Activated CD8-positive, alpha-beta memory T cell treated with anti-CD3 and anti-CD28 coated beads, Interleukin-2, amount 10 ng/mL, durations not matched to agents 7 days and 5 days (primary cell): ENCODE data around the gene TRIM44. TPM values are rescaled to one million over a fixed set of nuclear protein-coding genes. Genes with fewer than 3 reads are reported as not detected.

Experiments
- ATAC-seq: fragments of 150-1000 bp; cut with Tn5 transposase; one replicate; pipeline ENCODE4 v1.10.0; 2021; ENCODE audit warnings: moderate library complexity
- CTCF ChIA-PET: fragments of 350-600 bp; sonication (Branson Sonifier 250); formaldehyde crosslinking; loops from one replicate; lab custom pipeline; 2021; ENCODE audit warnings: antibody characterized with exemption; lab: Charles Lee
- DNase-seq: peaks from one replicate; pipeline ENCODE4 v3.0.0-alpha.2; 2020
- H3K27ac Mint-ChIP-seq: one replicate; pipeline ENCODE4 v1.8.0; 2021; ENCODE audit warnings: mild to moderate bottlenecking, mixed read lengths
- H3K27me3 Mint-ChIP-seq: one replicate; pipeline ENCODE4 v1.8.0; 2021; ENCODE audit warnings: mixed read lengths
- H3K36me3 Mint-ChIP-seq: one replicate; pipeline ENCODE4 v1.8.0; 2021; ENCODE audit warnings: mild to moderate bottlenecking, mixed read lengths
- H3K4me1 Mint-ChIP-seq: one replicate; pipeline ENCODE4 v1.8.0; 2021; ENCODE audit warnings: mixed read lengths
- H3K4me3 Mint-ChIP-seq: one replicate; pipeline ENCODE4 v1.8.0; 2021; ENCODE audit warnings: mild to moderate bottlenecking, moderate library complexity, mixed read lengths
- H3K9me3 Mint-ChIP-seq: one replicate; pipeline ENCODE4 v1.8.0; 2022; ENCODE audit warnings: low read depth, mixed read lengths
- total RNA-seq, 2 experiments: library from RNA; stranded (reverse); gene quantifications; one replicate each; pipeline ENCODE4 v1.2.3, GENCODE V29; 2021

TRIM44 gene
- total RNA-seq, 2 experiments from 2014 or later: 23.1 to 24.2 TPM

- no peak for DNase-seq
- no peak for ATAC-seq
- Mint-ChIP-seq H3K4me3 (no peak overlapping the region), H3K36me3 (no peaks in the 10 kb centered on the region), H3K4me1 (peaks cover 4% of the 10 kb centered on the region), H3K27ac (no peak overlapping the region), H3K27me3 (peaks cover 70% of the 10 kb centered on the region), H3K9me3 (no peaks in the 10 kb centered on the region)
- CTCF ChIA-PET: no interaction called here
Observed at GRCh38 chr11:35622070-35622469, 40.5 kb upstream of the TRIM44 start.

DNA sequence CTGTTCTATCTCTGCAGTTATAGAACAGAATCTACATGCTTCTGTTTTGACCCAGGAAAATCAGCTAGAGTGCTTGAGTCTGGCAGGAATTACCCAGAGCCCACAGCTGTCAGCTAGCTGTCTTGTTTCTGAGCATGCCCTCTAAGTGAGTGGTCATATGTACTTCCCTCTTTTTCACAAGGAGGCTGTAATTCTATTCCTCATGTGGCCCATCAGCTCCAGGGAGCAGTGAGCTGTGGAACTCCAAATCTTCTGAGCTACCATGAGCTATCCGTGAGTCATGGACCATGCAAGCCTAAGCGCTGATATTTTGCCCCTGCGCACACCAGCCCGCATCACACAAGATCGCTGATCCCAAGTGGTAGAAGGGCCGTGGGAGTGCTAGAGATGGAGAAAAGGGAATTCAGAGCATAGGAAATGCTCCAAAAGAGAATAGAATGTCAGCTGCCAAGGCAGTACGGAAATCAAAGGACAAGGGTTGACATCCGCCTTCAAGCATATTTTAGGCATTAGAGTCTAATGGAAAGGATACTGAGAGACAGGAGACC is 38.9 kb upstream of the TRIM44 start:
- no peak for DNase-seq
- Mint-ChIP-seq H3K27ac (no peak overlapping the region), H3K27me3 (peaks cover 67% of the 10 kb centered on the region), H3K9me3 (no peaks in the 10 kb centered on the region), H3K4me1 (no peaks in the 10 kb centered on the region), H3K4me3 (no peak overlapping the region), H3K36me3 (no peaks in the 10 kb centered on the region)
- no peak for ATAC-seq
- CTCF ChIA-PET: no interaction called here

DNA sequence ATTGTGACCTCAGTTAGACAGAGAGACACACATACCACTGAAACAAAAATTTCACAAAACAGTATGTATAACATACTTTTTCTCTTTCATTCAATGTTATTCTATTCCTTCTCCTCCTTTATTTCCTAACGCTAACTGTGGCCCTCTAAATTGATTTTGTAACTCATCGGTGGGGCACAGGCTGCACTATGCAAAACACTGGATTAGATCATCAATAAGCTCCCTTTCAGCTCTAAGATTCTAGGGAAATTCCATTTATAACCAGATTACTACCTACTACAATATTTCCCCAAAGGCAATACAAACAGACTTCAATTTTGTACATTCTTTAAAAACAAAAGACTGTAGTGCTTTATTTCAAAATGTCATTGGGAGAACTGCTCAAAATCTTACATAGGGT is 38.3 kb upstream of the TRIM44 start:
- DNase-seq: no peak
- Mint-ChIP-seq H3K4me3 (no peak overlapping the region), H3K4me1 (no peaks in the 10 kb centered on the region), H3K27me3 (peaks cover 71% of the 10 kb centered on the region), H3K27ac (no peak overlapping the region), H3K36me3 (no peaks in the 10 kb centered on the region), H3K9me3 (no peaks in the 10 kb centered on the region)
- CTCF ChIA-PET: no interaction called here
- no peak for ATAC-seq

DNA sequence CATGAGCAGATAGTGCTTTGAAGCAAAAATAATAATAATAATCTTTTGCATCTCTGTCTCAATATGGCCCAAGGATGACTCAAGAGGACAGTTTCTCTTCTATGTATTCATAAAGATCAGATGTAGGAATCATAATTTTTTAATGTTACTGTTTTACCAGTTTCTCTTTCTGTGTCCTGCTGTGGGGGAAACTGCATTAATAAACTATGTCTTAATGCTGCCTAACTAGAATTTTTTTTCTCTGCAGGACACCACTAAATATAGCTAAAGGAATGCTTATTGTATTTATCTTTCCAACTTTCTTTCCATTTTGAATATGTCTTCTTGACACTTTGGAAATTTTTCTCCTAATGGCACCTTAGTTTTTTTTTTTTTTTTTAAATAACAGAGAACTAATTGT is 37.8 kb upstream of the TRIM44 start:
- H3K4me1 Mint-ChIP-seq: no peaks in the 10 kb centered on the region
- H3K9me3 Mint-ChIP-seq: no peaks in the 10 kb centered on the region
- CTCF ChIA-PET: no interaction called here
- DNase-seq (no peak), ATAC-seq (no peak)
- H3K36me3 Mint-ChIP-seq: no peaks in the 10 kb centered on the region
- no peak overlapping the region for H3K27ac Mint-ChIP-seq
- H3K4me3 Mint-ChIP-seq: no peak overlapping the region
- peaks cover 69% of the 10 kb centered on the region for H3K27me3 Mint-ChIP-seq

GRCh38 chr11:35626501-35626900 is 36.1 kb upstream of the TRIM44 start:
- Mint-ChIP-seq H3K27ac (no peak overlapping the region), H3K36me3 (no peaks in the 10 kb centered on the region), H3K4me3 (no peak overlapping the region), H3K4me1 (no peaks in the 10 kb centered on the region), H3K9me3 (no peaks in the 10 kb centered on the region), H3K27me3 (peaks cover 58% of the 10 kb centered on the region)
- DNase-seq: no peak
- CTCF ChIA-PET: no interaction called here
- no peak for ATAC-seq

GRCh38 chr11:35629511-35629910 is 33.1 kb upstream of the TRIM44 start:
- Mint-ChIP-seq H3K4me1 (no peaks in the 10 kb centered on the region), H3K36me3 (no peaks in the 10 kb centered on the region), H3K4me3 (no peak overlapping the region), H3K27me3 (peaks cover 45% of the 10 kb centered on the region), H3K9me3 (no peaks in the 10 kb centered on the region), H3K27ac (no peak overlapping the region)
- CTCF ChIA-PET: interaction anchor here (1.3 kb wide), 1 partner anchor 192 kb away, joined by 4 read pairs; no protein-coding TSS in a partner anchor
- no peak for DNase-seq
- ATAC-seq: no peak

DNA sequence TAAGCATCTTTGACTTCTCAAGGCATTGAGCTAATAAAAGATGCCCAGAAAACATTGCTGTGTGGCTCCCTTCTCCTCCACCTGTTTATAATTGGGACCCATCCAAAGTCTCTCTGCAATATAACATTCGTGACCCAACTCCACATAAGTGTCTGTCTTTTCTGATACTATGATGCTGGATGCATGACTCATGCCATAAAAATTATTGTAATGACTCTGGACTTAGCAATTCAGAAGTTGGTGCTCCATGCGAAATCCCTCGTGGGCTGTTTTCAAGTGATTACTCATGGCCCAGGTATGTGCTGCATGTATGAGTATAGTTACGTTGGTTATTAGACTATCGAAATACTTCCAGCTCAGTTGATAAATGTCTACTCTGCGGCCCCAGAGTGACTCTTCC is 32.7 kb upstream of the TRIM44 start:
- Mint-ChIP-seq H3K4me1 (no peaks in the 10 kb centered on the region), H3K36me3 (no peaks in the 10 kb centered on the region), H3K27me3 (peaks cover 45% of the 10 kb centered on the region), H3K27ac (no peak overlapping the region), H3K4me3 (no peak overlapping the region), H3K9me3 (no peaks in the 10 kb centered on the region)
- ATAC-seq (no peak), DNase-seq (no peak)
- CTCF ChIA-PET: interaction anchor here (1.3 kb wide), 1 partner anchor 192 kb away, joined by 4 read pairs; no protein-coding TSS in a partner anchor

DNA sequence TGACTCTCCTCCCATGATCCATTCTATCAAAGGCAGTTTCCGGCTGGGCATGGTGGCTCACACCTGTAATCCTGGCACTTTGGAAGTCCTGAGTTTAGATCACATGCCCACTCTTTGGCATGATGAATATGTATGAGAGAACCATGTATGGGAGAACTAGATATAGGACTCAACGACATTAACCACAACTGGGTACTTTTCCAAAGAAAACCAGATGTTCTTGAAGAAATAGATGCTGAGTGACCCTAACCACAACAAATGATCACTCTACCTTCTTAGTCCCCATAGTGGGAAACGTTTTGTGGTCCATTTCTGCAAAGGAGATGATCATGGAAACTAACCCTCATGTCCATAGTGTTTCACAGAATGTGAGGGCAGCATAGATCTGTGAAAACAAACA is 30.7 kb upstream of the TRIM44 start:
- H3K9me3 Mint-ChIP-seq: no peaks in the 10 kb centered on the region
- ATAC-seq (no peak), DNase-seq (no peak)
- no peak overlapping the region for H3K27ac Mint-ChIP-seq
- no peaks in the 10 kb centered on the region for H3K36me3 Mint-ChIP-seq
- H3K4me1 Mint-ChIP-seq: no peaks in the 10 kb centered on the region
- CTCF ChIA-PET: no interaction called here
- peaks cover 38% of the 10 kb centered on the region for H3K27me3 Mint-ChIP-seq
- H3K4me3 Mint-ChIP-seq: no peak overlapping the region

DNA sequence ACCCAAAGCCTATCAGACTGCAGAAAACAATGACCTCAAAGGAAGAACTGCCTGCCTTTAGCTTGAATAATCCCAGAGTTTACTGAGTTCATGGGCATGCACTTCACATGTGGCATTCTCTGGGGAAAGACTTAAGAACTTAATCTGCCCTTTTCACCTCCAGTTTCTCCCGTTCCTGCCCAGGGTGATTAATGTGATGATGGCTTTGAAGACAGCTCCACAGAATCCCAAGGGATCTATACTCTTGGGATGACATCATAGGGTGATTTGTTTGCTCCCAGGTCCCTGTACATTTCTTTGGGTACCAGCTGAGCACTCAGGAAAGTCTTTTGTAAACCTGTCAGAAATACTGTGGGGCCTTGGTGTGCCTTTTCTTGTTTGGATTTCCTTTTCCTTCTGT is 30.3 kb upstream of the TRIM44 start:
- CTCF ChIA-PET: no interaction called here
- no peak overlapping the region for H3K4me3 Mint-ChIP-seq
- H3K4me1 Mint-ChIP-seq: no peaks in the 10 kb centered on the region
- DNase-seq (no peak), ATAC-seq (no peak)
- no peaks in the 10 kb centered on the region for H3K36me3 Mint-ChIP-seq
- peaks cover 42% of the 10 kb centered on the region for H3K27me3 Mint-ChIP-seq
- no peaks in the 10 kb centered on the region for H3K9me3 Mint-ChIP-seq
- H3K27ac Mint-ChIP-seq: no peak overlapping the region

GRCh38 chr11:35633827-35634423 is 28.6 kb upstream of the TRIM44 start:
- DNase-seq (no peak), ATAC-seq (no peak)
- Mint-ChIP-seq H3K9me3 (no peaks in the 10 kb centered on the region), H3K4me3 (no peak overlapping the region), H3K27me3 (peaks cover 46% of the 10 kb centered on the region), H3K36me3 (no peaks in the 10 kb centered on the region), H3K27ac (no peak overlapping the region), H3K4me1 (no peaks in the 10 kb centered on the region)
- CTCF ChIA-PET: no interaction called here

GRCh38 chr11:35635933-35636332 is 26.6 kb upstream of the TRIM44 start:
- no peak overlapping the region for H3K27ac Mint-ChIP-seq
- peaks cover 41% of the 10 kb centered on the region for H3K27me3 Mint-ChIP-seq
- H3K9me3 Mint-ChIP-seq: no peaks in the 10 kb centered on the region
- H3K4me1 Mint-ChIP-seq: no peaks in the 10 kb centered on the region
- DNase-seq (no peak), ATAC-seq (no peak)
- no peak overlapping the region for H3K4me3 Mint-ChIP-seq
- H3K36me3 Mint-ChIP-seq: no peaks in the 10 kb centered on the region
- CTCF ChIA-PET: no interaction called here

DNA sequence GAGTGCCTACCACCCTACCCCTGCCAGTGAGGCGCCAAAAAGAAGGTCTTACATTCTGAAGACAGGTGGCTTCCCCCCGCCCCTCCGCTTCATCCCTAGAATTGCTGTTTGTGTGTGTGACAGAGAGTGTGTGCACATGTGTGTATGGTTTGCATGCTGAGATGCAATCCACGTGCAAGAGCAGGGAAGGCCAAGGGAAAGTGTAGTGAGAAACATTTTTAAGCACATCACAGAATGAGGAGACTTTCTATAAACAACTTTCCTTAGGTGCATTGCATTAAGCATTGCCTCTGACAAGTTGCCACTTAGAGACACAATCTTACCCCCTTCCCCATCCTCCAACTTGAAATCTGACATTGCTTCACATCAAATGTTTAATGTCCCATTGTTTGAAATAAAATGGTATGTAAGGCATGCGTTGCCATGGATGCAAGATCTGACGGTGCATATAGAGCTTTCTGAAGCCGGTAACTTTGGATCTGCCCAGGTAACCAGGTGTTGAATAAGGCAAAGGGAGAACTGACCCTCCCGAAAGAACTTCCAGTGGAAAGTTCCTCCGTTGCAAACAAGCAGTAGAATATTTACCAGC is 22.9 kb upstream of the TRIM44 start:
- peaks cover 25% of the 10 kb centered on the region for H3K27me3 Mint-ChIP-seq
- CTCF ChIA-PET: no interaction called here
- DNase-seq: no peak
- no peaks in the 10 kb centered on the region for H3K9me3 Mint-ChIP-seq
- no peaks in the 10 kb centered on the region for H3K36me3 Mint-ChIP-seq
- H3K4me1 Mint-ChIP-seq: no peaks in the 10 kb centered on the region
- ATAC-seq: no peak
- no peak overlapping the region for H3K4me3 Mint-ChIP-seq
- H3K27ac Mint-ChIP-seq: no peak overlapping the region

GRCh38 chr11:35641171-35641897 is 21.2 kb upstream of the TRIM44 start:
- DNase-seq (no peak), ATAC-seq (no peak)
- Mint-ChIP-seq H3K27ac (no peak overlapping the region), H3K4me1 (no peaks in the 10 kb centered on the region), H3K27me3 (peaks cover 32% of the 10 kb centered on the region), H3K36me3 (no peaks in the 10 kb centered on the region), H3K9me3 (no peaks in the 10 kb centered on the region), H3K4me3 (no peak overlapping the region)
- CTCF ChIA-PET: no interaction called here

DNA sequence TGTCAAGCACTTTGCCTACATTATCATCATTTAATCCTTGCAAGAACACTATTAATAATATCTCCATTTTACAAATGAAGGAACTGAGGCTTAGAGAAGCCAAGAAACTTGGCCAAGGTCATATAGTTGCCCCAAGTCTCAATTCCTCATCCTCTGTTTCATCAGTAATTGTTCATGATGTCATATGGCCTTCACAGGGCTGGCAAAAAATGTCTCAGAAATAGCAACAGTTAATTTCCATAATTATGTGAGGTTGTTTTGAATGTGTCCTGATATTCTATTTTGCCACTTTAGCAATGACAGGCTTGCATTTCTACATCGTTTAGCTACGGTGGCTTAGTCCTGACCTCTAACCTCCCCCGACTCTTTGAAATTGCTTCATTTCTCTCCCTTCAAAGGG is 20.6 kb upstream of the TRIM44 start:
- CTCF ChIA-PET: no interaction called here
- Mint-ChIP-seq H3K9me3 (no peaks in the 10 kb centered on the region), H3K4me1 (no peaks in the 10 kb centered on the region), H3K27me3 (peaks cover 33% of the 10 kb centered on the region), H3K4me3 (no peak overlapping the region), H3K36me3 (no peaks in the 10 kb centered on the region), H3K27ac (no peak overlapping the region)
- ATAC-seq (no peak), DNase-seq (no peak)
